ENCODE results near the gene NUBPL.

DNA sequence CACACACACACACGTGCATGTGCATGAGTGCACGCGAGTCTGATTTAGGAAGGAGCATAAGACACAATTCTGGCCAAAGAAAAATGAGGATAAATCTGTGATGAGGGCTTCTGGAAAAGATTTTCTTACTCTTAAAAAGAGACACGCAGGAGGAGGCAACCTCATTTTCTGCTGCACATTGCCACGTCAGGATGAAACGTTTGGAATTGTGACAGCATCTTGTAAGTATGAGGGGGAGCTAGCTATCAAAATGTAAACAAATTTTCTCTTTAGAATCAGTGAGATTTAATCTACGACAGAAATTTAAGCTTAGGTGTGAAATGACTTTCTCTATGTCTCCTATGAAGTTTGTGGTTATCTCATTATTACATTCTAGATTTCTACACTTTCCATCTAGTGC lies 31.1 kb upstream of the NUBPL start:
- no peak for TF ChIP-seq ZNF274 (IDR thresholded peaks at IDR 0.05; ENCODE audit: low read depth, low read length)
- TF ChIP-seq YY1 (IDR thresholded peaks at IDR 0.05; ENCODE audit: insufficient read depth, insufficient read length), result no peak
